GM12891 (cell line): Measurements from ENCODE around the gene PEX5.

ENCODE experiments used
- POLR2A ChIP-seq: IDR thresholded peaks from 2 replicates; pipeline ENCODE4 v1.6.1; 2011; ENCODE audit warnings: low read depth, low read length, control low read depth
- POLR2AphosphoS5 ChIP-seq: IDR thresholded peaks from 2 replicates; pipeline ENCODE4 v1.6.1; 2011; ENCODE audit warnings: low read depth, low read length, control low read depth
- POU2F2 ChIP-seq: IDR thresholded peaks from 2 replicates; pipeline ENCODE4 v1.6.1; 2011; ENCODE audit warnings: low read depth, mild to moderate bottlenecking, control low read depth, low read length, moderate library complexity

DNA sequence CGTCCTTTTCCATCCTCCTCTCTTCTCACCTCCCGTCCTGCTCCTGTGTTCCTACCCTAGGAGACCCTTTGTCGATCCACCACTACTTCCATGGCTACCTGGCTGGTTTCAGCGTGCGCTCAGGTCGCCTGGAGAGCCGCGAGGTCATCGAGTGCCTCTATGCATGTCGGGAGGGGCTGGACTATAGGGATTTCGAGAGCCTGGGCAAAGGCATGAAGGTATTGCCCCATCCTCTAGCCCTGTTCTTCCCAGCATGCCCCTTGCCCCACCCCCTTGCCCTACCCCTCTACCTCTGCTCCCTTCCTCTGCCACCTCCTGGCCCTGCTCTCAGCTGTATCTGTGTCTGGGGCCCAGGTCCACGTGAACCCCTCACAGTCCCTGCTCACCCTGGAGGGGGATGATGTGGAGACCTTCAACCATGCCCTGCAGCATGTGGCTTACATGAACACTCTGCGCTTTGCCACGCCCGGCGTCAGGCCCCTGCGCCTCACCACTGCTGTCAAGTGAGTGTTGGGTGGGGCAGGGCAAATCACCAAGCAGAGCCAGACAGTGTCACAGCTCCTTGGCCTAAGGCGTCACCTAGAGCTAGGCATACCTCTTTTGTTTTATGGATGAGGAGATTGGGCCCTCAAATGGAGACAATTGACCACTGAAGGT is 46.5 kb upstream of the PEX5 start:
- TF ChIP-seq POLR2A (no peak), POU2F2 (no peak), POLR2AphosphoS5 (no peak)
